Measurements from ENCODE around the gene RAB7A. TPM values are rescaled to one million over a fixed set of nuclear protein-coding genes. Genes with fewer than 3 reads are reported as not detected.
"Not testable (repeated sequence)": the region's sequence is repeated elsewhere in the genome, so short reads cannot be mapped to it uniquely, and the experiment has no call there.

RAB7A gene
- total and polyA plus RNA-seq, 8 donors, result 33.6 to 166 (median 103) TPM

GRCh38 chr3:128767094-128767750 lies 41.2 kb downstream of the RAB7A start:
- no peak for DNase-seq
- TF ChIP-seq POLR2A (IDR thresholded peaks at IDR 0.05) (no peak), EP300 (IDR thresholded peaks at IDR 0.05) (no peak), POLR2AphosphoS5 (IDR thresholded peaks at IDR 0.05) (no peak), CTCF (IDR thresholded peaks at IDR 0.05) (no peak)
- H3K4me1 ChIP-seq, result peaks cover 9 to 78% (median 40%) of the 10 kb centered on the region in 4 donors
- WGBS, 5 donors, result 70 to 76% (median 72%) methylated on average over 6 of the region's 6 CpGs
- intact Hi-C loops (cut with DNase I; ENCODE audit: low total_unique reads), result no loop called here
- H3K27me3 ChIP-seq, result no peaks in the 10 kb centered on the region
- peaks cover 0 to 15% (median 10%) of the 10 kb centered on the region in 4 donors for H3K36me3 ChIP-seq
- no peak overlapping the region for H3K4me3 ChIP-seq
- peak overlapping the region in 1 of 5 donors; percentile 25 for H3K27ac ChIP-seq
- H3K9me3 ChIP-seq, result no peaks in the 10 kb centered on the region

- H3K9me3 ChIP-seq, result no peaks in the 10 kb centered on the region
- H3K4me1 ChIP-seq, result peaks cover 12 to 72% (median 37%) of the 10 kb centered on the region in 4 donors
- intact Hi-C loops (cut with DNase I; ENCODE audit: low total_unique reads), result no loop called here
- no peak for DNase-seq
- no peak overlapping the region for H3K4me3 ChIP-seq
- 76 to 84% (median 78%) methylated on average over 5 of the region's 5 CpGs for WGBS, 5 donors
- peaks cover 0 to 15% (median 14%) of the 10 kb centered on the region in 4 donors for H3K36me3 ChIP-seq
- H3K27me3 ChIP-seq, result no peaks in the 10 kb centered on the region
- TF ChIP-seq POLR2A (IDR thresholded peaks at IDR 0.05) (no peak), EP300 (IDR thresholded peaks at IDR 0.05) (no peak), CTCF (IDR thresholded peaks at IDR 0.05) (no peak), POLR2AphosphoS5 (IDR thresholded peaks at IDR 0.05) (no peak)
- H3K27ac ChIP-seq, result no peak overlapping the region
Measured at GRCh38 chr3:128768471-128768870, 42.5 kb downstream of the RAB7A start.

DNA sequence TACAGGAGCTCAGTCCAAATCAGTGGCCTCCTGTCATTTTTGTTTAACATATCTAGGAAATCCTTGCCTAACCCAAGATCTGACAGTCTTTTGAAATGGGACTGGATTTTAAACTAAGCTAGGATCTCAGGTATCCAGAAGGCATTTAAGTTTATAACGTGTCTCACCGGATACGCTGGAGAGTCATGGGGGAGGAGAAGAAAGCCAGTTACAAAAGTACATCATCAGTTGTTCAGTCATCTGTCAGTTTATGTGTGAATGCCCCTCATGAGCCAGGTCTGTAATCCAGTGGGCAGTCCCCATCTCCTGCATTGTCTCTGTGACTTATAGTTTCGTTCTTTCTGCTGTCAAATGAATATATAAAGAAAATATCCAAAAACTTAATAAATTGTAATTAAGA lies 44.4 kb downstream of the RAB7A start:
- 91 to 99% (median 93%) methylated on average over 4 of the region's 4 CpGs for WGBS, 5 donors

DNA sequence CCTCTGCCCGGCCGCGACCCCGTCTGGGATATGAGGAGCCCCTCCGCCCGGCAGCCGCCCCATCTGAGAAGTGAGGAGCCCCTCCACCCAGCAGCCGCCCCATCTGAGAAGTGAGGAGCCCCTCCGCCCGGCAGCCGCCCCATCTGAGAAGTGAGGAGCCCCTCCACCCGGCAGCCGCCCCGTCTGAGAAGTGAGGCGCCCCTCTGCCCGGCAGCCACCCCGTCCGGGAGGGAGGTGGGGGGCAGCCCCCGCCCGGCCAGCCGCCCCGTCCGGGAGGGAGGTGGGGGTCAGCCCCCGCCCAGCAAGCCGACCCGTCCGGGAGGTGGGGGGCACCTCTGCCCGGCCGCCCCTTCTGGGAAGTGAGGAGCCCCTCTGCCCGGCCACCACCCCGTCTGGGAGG lies 47.2 kb downstream of the RAB7A start:
- H3K36me3 ChIP-seq; intact Hi-C loops (cut with DNase I; ENCODE audit: low total_unique reads); H3K27ac ChIP-seq; DNase-seq; H3K27me3 ChIP-seq; H3K9me3 ChIP-seq; H3K4me3 ChIP-seq: not testable (repeated sequence)
- peaks cover 5 to 70% (median 33%) of the 10 kb centered on the region in 4 donors for H3K4me1 ChIP-seq
- WGBS, 5 donors, result 97 to 99% (median 98%) methylated on average over 10 to 31 of the region's 31 CpGs

More for the DNA sequence above, 44.4 kb downstream of the RAB7A start:
- TF ChIP-seq CTCF (IDR thresholded peaks at IDR 0.05) (no peak), EP300 (IDR thresholded peaks at IDR 0.05) (no peak), POLR2A (IDR thresholded peaks at IDR 0.05) (no peak), POLR2AphosphoS5 (IDR thresholded peaks at IDR 0.05) (no peak)
- no peak overlapping the region for H3K27ac ChIP-seq
- H3K4me1 ChIP-seq, result peaks cover 14 to 81% (median 37%) of the 10 kb centered on the region in 4 donors
- H3K27me3 ChIP-seq, result no peaks in the 10 kb centered on the region
- no peaks in the 10 kb centered on the region for H3K9me3 ChIP-seq
- peaks cover 0 to 8% (median 0%) of the 10 kb centered on the region in 4 donors for H3K36me3 ChIP-seq
- intact Hi-C loops (cut with DNase I; ENCODE audit: low total_unique reads), result no loop called here
- DNase-seq, result no peak
- no peak overlapping the region for H3K4me3 ChIP-seq

DNA sequence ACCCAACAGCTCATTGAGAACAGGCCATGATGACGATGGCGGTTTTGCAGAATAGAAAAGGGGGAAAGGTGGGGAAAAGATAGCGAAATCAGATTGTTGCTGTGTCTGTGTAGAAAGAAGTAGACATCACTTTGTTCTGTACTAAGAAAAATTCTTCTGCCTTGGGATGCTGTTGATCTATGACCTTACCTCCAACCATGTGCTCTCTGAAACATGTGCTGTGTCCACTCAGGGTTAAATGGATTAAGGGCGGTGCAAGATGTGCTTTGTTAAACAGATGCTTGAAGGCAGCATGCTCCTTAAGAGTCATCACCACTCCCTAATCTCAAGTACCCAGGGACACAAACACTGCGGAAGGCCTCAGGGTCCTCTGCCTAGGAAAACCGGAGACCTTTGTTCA lies 47.6 kb downstream of the RAB7A start:
- 86 to 92% (median 88%) methylated on average over 5 to 6 of the region's 6 CpGs for WGBS, 5 donors
- H3K4me1 ChIP-seq, result peaks cover 7 to 70% (median 32%) of the 10 kb centered on the region in 4 donors
- intact Hi-C loops (cut with DNase I; ENCODE audit: low total_unique reads); H3K36me3 ChIP-seq; H3K27me3 ChIP-seq; H3K27ac ChIP-seq; DNase-seq; H3K9me3 ChIP-seq; H3K4me3 ChIP-seq: not testable (repeated sequence)

Measured in stomach (tissue), 9 donors.